Endothelial cell of umbilical vein (primary cell): Measurements from ENCODE around the gene STXBP5. TPM values are rescaled to one million over a fixed set of nuclear protein-coding genes. Genes with fewer than 3 reads are reported as not detected.

Experiments used
- BruUV-seq: library from RNA; stranded (reverse); fragments of 400-500 nt; replicated peaks from 2 replicates; lab custom pipeline; 2021; lab: Mats Ljungman, UMichigan
- CTCF ChIA-PET: fragments of 300-600, 350-600 bp; sonication (Branson Sonifier 250); formaldehyde crosslinking; loops from one replicate; lab custom pipeline; 2021; ENCODE audit warnings: antibody characterized with exemption, inconsistent platforms; lab: Charles Lee
- POLR2A ChIA-PET: fragments of 300-600, 350-600 bp; sonication (Branson Sonifier 250); formaldehyde crosslinking; loops from one replicate; lab custom pipeline; 2021; ENCODE audit warnings: antibody characterized with exemption, inconsistent platforms; lab: Charles Lee
- DNase-seq: peaks from one replicate; pipeline ENCODE4 v3.0.0-alpha.2; 2011; ENCODE audit warnings: low read depth, low spot score
- FAIRE-seq: peaks from 2 replicates; lab custom pipeline; 2011; peaks lifted over from hg19 to GRCh38; lab: Jason Lieb, UNC
- H2AFZ ChIP-seq: 2 replicates; pipeline ENCODE4 v1.6.0; 2012; ENCODE audit warnings: low read depth, low read length, control low read depth, inconsistent platforms
- H3K27ac ChIP-seq: 2 replicates; pipeline ENCODE4 v1.5.1; 2011; ENCODE audit warnings: low read depth, mild to moderate bottlenecking, control low read depth, low read length, moderate library complexity; ENCODE audit not compliant: insufficient read depth
- H3K27me3 ChIP-seq, 2 experiments: 2 replicates each; pipeline versions ENCODE4 v1.6.0 to v1.6.1; 2011; ENCODE audit warnings: low read length in 2 of 2, mixed read lengths in 1 of 2; ENCODE audit not compliant: control insufficient read depth in 2 of 2, insufficient read depth in 2 of 2
- H3K36me3 ChIP-seq, 2 experiments: 2 replicates in 1 of 2; 3 replicates in 1 of 2; pipeline ENCODE4 v1.5.1; 2011; ENCODE audit warnings: low read length in 2 of 2, mild to moderate bottlenecking in 1 of 2, moderate library complexity in 1 of 2; ENCODE audit not compliant: control insufficient read depth in 2 of 2, insufficient read depth in 2 of 2; ENCODE audit errors: extremely low read depth in 1 of 2
- H3K4me1 ChIP-seq: 3 replicates; pipeline ENCODE4 v1.5.1; 2011; ENCODE audit warnings: mild to moderate bottlenecking, low read length; ENCODE audit not compliant: control insufficient read depth, insufficient read depth; ENCODE audit errors: extremely low read depth
- H3K4me2 ChIP-seq: 2 replicates; pipeline ENCODE4 v1.6.1; 2011; ENCODE audit warnings: low read length, control low read depth, mixed read lengths; ENCODE audit not compliant: insufficient read depth
- H3K4me3 ChIP-seq, 3 experiments: fragments of 200-600 bp in 1 of 3; sonication (generic), shearing (Covaris generic) in 1 of 3; replicated peaks in 1 of 3; 2 replicates each; pipeline ENCODE4 v1.5.1; 2011 to 2016; ENCODE audit warnings: control low read depth in 3 of 3, low read length in 3 of 3, mild to moderate bottlenecking in 2 of 3, inconsistent platforms in 1 of 3, low read depth in 1 of 3, moderate library complexity in 1 of 3; ENCODE audit not compliant: insufficient read depth in 1 of 3
- H3K79me2 ChIP-seq: 2 replicates; pipeline ENCODE4 v1.6.0; 2012; ENCODE audit warnings: low read length, inconsistent platforms; ENCODE audit not compliant: control insufficient read depth, insufficient read depth
- H3K9ac ChIP-seq: replicated peaks from 2 replicates; pipeline ENCODE3; 2011; ENCODE audit warnings: low read length, control low read depth; ENCODE audit not compliant: insufficient read depth; ENCODE audit errors: extremely low read depth
- H3K9me1 ChIP-seq: replicated peaks from 3 replicates; pipeline ENCODE4 v1.6.0; 2011; ENCODE audit warnings: mild to moderate bottlenecking, low read length; ENCODE audit not compliant: control insufficient read depth, insufficient read depth; ENCODE audit errors: extremely low read depth
- H3K9me3 ChIP-seq: replicated peaks from 2 replicates; pipeline ENCODE4 v1.5.1; 2012; ENCODE audit warnings: low read length, inconsistent platforms; ENCODE audit not compliant: control insufficient read depth, insufficient read depth
- H4K20me1 ChIP-seq: replicated peaks from 2 replicates; pipeline ENCODE3; 2011; ENCODE audit warnings: mild to moderate bottlenecking, low read length; ENCODE audit not compliant: control insufficient read depth, insufficient read depth; ENCODE audit errors: extremely low read depth
- EZH2 ChIP-seq: IDR thresholded peaks from 2 replicates; pipeline ENCODE4 v1.6.1; 2012; ENCODE audit warnings: borderline replicate concordance, low read depth, mild to moderate bottlenecking, moderate library complexity, low read length, inconsistent platforms; ENCODE audit not compliant: severe bottlenecking
- FOS ChIP-seq: IDR thresholded peaks from 2 replicates; pipeline ENCODE4 v1.6.1; 2011; ENCODE audit warnings: mild to moderate bottlenecking, low read length, moderate library complexity, borderline replicate concordance; ENCODE audit not compliant: insufficient read depth
- GATA2 ChIP-seq: IDR thresholded peaks from 2 replicates; pipeline ENCODE4 v1.7.0; 2011; ENCODE audit warnings: low read depth, mild to moderate bottlenecking, moderate library complexity, mixed read lengths, low read length; ENCODE audit not compliant: insufficient read length, insufficient read depth
- JUN ChIP-seq: IDR thresholded peaks from 2 replicates; pipeline ENCODE4 v1.6.1; 2011; ENCODE audit warnings: borderline replicate concordance, low read depth; ENCODE audit not compliant: insufficient read length, insufficient read depth
- MYC ChIP-seq: IDR thresholded peaks from one replicate; pipeline ENCODE4 v1.6.1; 2011; ENCODE audit warnings: mild to moderate bottlenecking, low read depth, low read length
- POLR2AphosphoS5 ChIP-seq: IDR thresholded peaks from 2 replicates; pipeline ENCODE4 v1.6.1; 2012; ENCODE audit warnings: low read depth, mild to moderate bottlenecking, control low read depth, low read length, moderate library complexity; ENCODE audit not compliant: insufficient read depth
- dilution Hi-C: fragments of 300-500 bp; cut with MboI; formaldehyde crosslinking; loops from one replicate; pipeline ENCODE4 v1.15.0; 2019; ENCODE audit warnings: low sequenced_read_pairs; ENCODE audit not compliant: extremely low pct_ligation_motif_present
- intact Hi-C: fragments of 100-400 bp; cut with micrococcal nuclease; formaldehyde crosslinking; loops from one replicate; pipeline ENCODE4 v1.10.0; 2022
- polyA plus RNA-seq, 4 experiments: library from polyadenylated mRNA; depleted of rRNA in 3 of 4; stranded (reverse) in 3 of 4; unstranded in 1 of 4; fragments of >200 nt; gene quantifications; 2 replicates each; pipeline versions ENCODE4 v1.2.1 to v1.2.3, GENCODE V29; 2011 to 2012; ENCODE audit warnings: missing spikeins in 1 of 4
- total RNA-seq: library from RNA; stranded (reverse); gene quantifications from 2 replicates; pipeline ENCODE4 v1.2.3, GENCODE V29; 2021
- TF ChIP-seq, protein P1 (sequence below): IDR thresholded peaks from 2 replicates; pipeline ENCODE4 v1.6.1; 2011; ENCODE audit not compliant: insufficient read depth, insufficient read length
- TF ChIP-seq, protein P2 (sequence below), 2 donors: IDR thresholded peaks; 1 replicate in 1 of 2; 2 replicates in 1 of 2; pipeline ENCODE4 v1.5.1; 2011; ENCODE audit warnings: low read length in 2 of 2, mild to moderate bottlenecking in 2 of 2, moderate library complexity in 2 of 2, control low read depth in 1 of 2, inconsistent platforms in 1 of 2, low read depth in 1 of 2; ENCODE audit not compliant: insufficient read depth in 1 of 2; ENCODE audit errors: extremely low read depth in 1 of 2

The STXBP5 gene
- total and polyA plus RNA-seq, 2 donors (not counting 3 experiments of a cell fraction or from before 2014, with no cell fraction given) = 7.1 to 21.8 TPM

DNA sequence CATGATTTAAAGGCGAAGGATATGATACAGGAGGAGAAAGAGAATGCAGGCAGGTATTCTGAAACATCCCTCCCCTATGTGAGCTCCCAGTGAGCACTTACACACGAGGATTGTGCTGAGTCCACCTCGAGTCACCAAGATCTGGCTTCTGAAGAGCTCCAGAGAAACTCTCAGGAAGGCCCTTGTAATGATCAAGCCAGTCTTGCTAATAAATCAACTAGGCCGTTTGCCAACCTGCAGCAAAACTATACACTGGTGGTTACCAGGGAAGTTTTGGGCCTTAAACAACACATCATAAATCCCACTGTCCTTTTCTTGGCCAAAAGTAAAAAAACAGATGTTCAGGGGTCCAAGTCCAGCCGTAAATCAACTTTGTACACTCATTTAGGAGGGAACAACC, 79.2 kb downstream of the STXBP5 start:
- no peak overlapping the region for H2AFZ ChIP-seq
- H3K9me3 ChIP-seq = no peaks in the 10 kb centered on the region
- no peaks in the 10 kb centered on the region for H3K79me2 ChIP-seq
- no peak for DNase-seq
- no peak overlapping the region for H3K4me2 ChIP-seq
- H3K4me3 ChIP-seq = no peak overlapping the region
- H4K20me1 ChIP-seq = no peaks in the 10 kb centered on the region
- H3K36me3 ChIP-seq = no peaks in the 10 kb centered on the region
- peaks cover 12% of the 10 kb centered on the region for H3K4me1 ChIP-seq
- intact Hi-C loops = no loop called here
- no peak for FAIRE-seq
- no peak overlapping the region for H3K27ac ChIP-seq
- POLR2A ChIA-PET = no interaction called here
- H3K9me1 ChIP-seq = no peaks in the 10 kb centered on the region
- no peak for TF ChIP-seq JUN
- TF ChIP-seq, protein P1, sequence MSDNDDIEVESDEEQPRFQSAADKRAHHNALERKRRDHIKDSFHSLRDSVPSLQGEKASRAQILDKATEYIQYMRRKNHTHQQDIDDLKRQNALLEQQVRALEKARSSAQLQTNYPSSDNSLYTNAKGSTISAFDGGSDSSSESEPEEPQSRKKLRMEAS = no peak
- TF ChIP-seq POLR2AphosphoS5 = no peak
- no peaks in the 10 kb centered on the region for H3K27me3 ChIP-seq
- CTCF ChIA-PET = interaction anchor here (1.2 to 1.4 kb wide), 2 partner anchors 60 to 382 kb away, joined by 3 to 4 read pairs; no protein-coding TSS in a partner anchor
- dilution Hi-C loops = no loop called here
- no peak overlapping the region for H3K9ac ChIP-seq
- BruUV-seq = no TSS peak

DNA sequence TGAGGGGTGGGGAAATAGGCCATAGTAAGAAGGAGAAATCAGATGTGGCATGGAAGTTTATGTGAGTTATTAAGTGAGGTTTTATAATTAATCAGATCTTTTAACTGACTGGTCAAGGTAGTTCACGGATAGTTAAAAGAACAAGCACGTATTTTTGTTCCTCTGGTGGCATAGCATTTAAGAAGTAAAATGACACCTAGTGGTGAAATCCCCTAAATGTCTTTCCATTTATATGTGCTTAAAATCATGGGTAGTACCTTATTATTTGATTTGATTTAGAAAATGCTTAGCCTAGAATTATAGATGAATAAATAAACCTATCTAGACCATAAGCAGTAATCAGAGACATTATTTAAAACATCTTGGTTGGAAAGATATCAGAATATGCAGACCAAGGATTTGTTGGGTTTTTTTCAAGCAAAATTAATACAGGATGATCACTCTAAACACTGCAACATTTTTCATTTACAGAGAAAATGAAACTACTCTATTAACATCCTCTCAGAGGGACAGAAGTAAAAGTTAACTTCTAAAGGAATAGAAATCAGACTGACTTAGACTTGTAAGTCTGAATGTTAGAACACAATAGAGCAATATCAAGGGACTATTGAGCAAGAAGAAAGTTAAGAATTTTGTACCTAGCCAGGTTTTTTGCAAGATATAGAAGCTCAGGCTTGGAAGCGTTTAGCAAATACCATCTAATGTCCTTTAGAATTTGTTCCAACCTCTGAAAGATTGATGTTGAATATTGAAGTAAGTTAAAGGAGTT, 81.1 kb downstream of the STXBP5 start:
- peak overlapping the region; percentile 42 for H2AFZ ChIP-seq
- peak; percentile 62 for DNase-seq
- TF ChIP-seq, protein P2, sequence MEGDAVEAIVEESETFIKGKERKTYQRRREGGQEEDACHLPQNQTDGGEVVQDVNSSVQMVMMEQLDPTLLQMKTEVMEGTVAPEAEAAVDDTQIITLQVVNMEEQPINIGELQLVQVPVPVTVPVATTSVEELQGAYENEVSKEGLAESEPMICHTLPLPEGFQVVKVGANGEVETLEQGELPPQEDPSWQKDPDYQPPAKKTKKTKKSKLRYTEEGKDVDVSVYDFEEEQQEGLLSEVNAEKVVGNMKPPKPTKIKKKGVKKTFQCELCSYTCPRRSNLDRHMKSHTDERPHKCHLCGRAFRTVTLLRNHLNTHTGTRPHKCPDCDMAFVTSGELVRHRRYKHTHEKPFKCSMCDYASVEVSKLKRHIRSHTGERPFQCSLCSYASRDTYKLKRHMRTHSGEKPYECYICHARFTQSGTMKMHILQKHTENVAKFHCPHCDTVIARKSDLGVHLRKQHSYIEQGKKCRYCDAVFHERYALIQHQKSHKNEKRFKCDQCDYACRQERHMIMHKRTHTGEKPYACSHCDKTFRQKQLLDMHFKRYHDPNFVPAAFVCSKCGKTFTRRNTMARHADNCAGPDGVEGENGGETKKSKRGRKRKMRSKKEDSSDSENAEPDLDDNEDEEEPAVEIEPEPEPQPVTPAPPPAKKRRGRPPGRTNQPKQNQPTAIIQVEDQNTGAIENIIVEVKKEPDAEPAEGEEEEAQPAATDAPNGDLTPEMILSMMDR (IDR thresholded peaks at IDR 0.05; ENCODE audit: extremely low read depth in 1 of 2, insufficient read depth in 1 of 2, low read depth in 1 of 2, low read length in 2 of 2) = peak; percentile 26 to 27
- no peak for TF ChIP-seq GATA2
- TF ChIP-seq JUN = no peak
- TF ChIP-seq FOS = no peak
- TF ChIP-seq MYC = no peak
- TF ChIP-seq EZH2 = no peak

More for the DNA sequence above, 81.1 kb downstream of the STXBP5 start:
- H3K4me3 ChIP-seq = no peak overlapping the region
- no peaks in the 10 kb centered on the region for H3K9me3 ChIP-seq
- H3K9me1 ChIP-seq = no peaks in the 10 kb centered on the region
- dilution Hi-C loops = no loop called here
- no TSS peak for BruUV-seq
- POLR2A ChIA-PET = no interaction called here
- peaks cover 12% of the 10 kb centered on the region for H3K4me1 ChIP-seq
- H4K20me1 ChIP-seq = no peaks in the 10 kb centered on the region
- no peaks in the 10 kb centered on the region for H3K79me2 ChIP-seq
- intact Hi-C loops = loop anchor here (1.0 to 2.0 kb wide), 3 partner anchors 80 to 428 kb away; partner anchors contain the start of gene STXBP5
- H3K36me3 ChIP-seq = no peaks in the 10 kb centered on the region
- CTCF ChIA-PET = interaction anchor here (0.9 kb wide), 1 partner anchor 10 kb away, joined by 3 read pairs; no protein-coding TSS in a partner anchor
- H3K4me2 ChIP-seq = no peak overlapping the region
- no peak for FAIRE-seq
- H3K27me3 ChIP-seq = no peaks in the 10 kb centered on the region
- H3K9ac ChIP-seq = no peak overlapping the region
- no peak overlapping the region for H3K27ac ChIP-seq
